GM23338 (cell line): ENCODE results near the gene CD300A. TPM values are rescaled to one million over a fixed set of nuclear protein-coding genes. Genes with fewer than 3 reads are reported as not detected.

Experiments used
- ATAC-seq: fragments of 200-7000 bp; cut with Tn5 transposase; 3 replicates; pipeline ENCODE4 v1.9.1; 2020
- DNase-seq: peaks from one replicate; pipeline ENCODE4 v3.0.0-alpha.2; 2015; ENCODE audit warnings: low spot score
- H2AFZ ChIP-seq: fragments of 200-600 bp; sonication (generic); 2 replicates; pipeline ENCODE4 v1.8.0; 2016; ENCODE audit warnings: antibody characterized with exemption, mild to moderate bottlenecking, moderate library complexity
- H3F3A ChIP-seq: fragments of 200-600 bp; sonication (generic); replicated peaks from 2 replicates; pipeline ENCODE4 v1.8.0; 2017; ENCODE audit warnings: antibody characterized with exemption, mixed run types, low read depth
- H3K27ac ChIP-seq: fragments of 200-600 bp; sonication (generic); 2 replicates; pipeline ENCODE4 v1.6.1; 2016; ENCODE audit warnings: low read depth
- H3K27me3 ChIP-seq: fragments of 200-600 bp; sonication (generic); 2 replicates; pipeline ENCODE4 v1.8.0; 2016; ENCODE audit warnings: mild to moderate bottlenecking, mixed run types, moderate library complexity; ENCODE audit not compliant: insufficient read depth
- H3K36me3 ChIP-seq: fragments of 200-600 bp; sonication (generic); 2 replicates; pipeline ENCODE4 v1.8.0; 2016; ENCODE audit warnings: mild to moderate bottlenecking; ENCODE audit not compliant: insufficient read depth
- H3K4me1 ChIP-seq: fragments of 200-600 bp; sonication (generic); 2 replicates; pipeline ENCODE4 v1.8.0; 2016; ENCODE audit warnings: mild to moderate bottlenecking, moderate library complexity; ENCODE audit not compliant: insufficient read depth
- H3K4me2 ChIP-seq: fragments of 200-600 bp; sonication (generic); 2 replicates; pipeline ENCODE4 v1.7.1; 2017; ENCODE audit warnings: mixed run types
- H3K4me3 ChIP-seq: fragments of 200-600 bp; sonication (generic); 2 replicates; pipeline ENCODE4 v1.6.1; 2016; ENCODE audit warnings: mixed run types
- H3K79me2 ChIP-seq: fragments of 200-600 bp; sonication (generic); replicated peaks from 2 replicates; pipeline ENCODE4 v1.8.0; 2017; ENCODE audit warnings: mild to moderate bottlenecking; ENCODE audit not compliant: insufficient read depth
- H3K9me2 ChIP-seq: fragments of 200-600 bp; sonication (generic); 2 replicates; pipeline ENCODE4 v1.8.0; 2017; ENCODE audit not compliant: insufficient read depth
- H4K20me1 ChIP-seq: fragments of 200-600 bp; sonication (generic); replicated peaks from 2 replicates; pipeline ENCODE4 v1.8.0; 2017; ENCODE audit warnings: mild to moderate bottlenecking; ENCODE audit not compliant: insufficient read depth
- H3K27ac Mint-ChIP-seq: 2 replicates; pipeline ENCODE4 v1.8.0; 2020; ENCODE audit warnings: inconsistent platforms, mild to moderate bottlenecking, moderate library complexity, mixed read lengths
- H3K27me3 Mint-ChIP-seq: 3 replicates; pipeline ENCODE4 v1.8.0; 2022; ENCODE audit warnings: low read depth, mild to moderate bottlenecking, moderate library complexity, mixed read lengths, inconsistent platforms; ENCODE audit not compliant: insufficient read depth, poor library complexity
- H3K36me3 Mint-ChIP-seq: 3 replicates; pipeline ENCODE4 v1.8.0; 2021; ENCODE audit warnings: low read depth, mild to moderate bottlenecking, inconsistent platforms, moderate library complexity, mixed read lengths
- H3K4me1 Mint-ChIP-seq: 3 replicates; pipeline ENCODE4 v1.8.0; 2020; ENCODE audit warnings: mild to moderate bottlenecking, inconsistent platforms, mixed read lengths
- H3K4me3 Mint-ChIP-seq: 3 replicates; pipeline ENCODE4 v1.8.0; 2021; ENCODE audit warnings: moderate library complexity, mild to moderate bottlenecking, inconsistent platforms, mixed read lengths
- H3K9me3 Mint-ChIP-seq: 3 replicates; pipeline ENCODE4 v1.8.0; 2020; ENCODE audit warnings: moderate library complexity, mild to moderate bottlenecking, inconsistent platforms, mixed read lengths
- CREB1 ChIP-seq: fragments of 250-450 bp; sonication (Bioruptor Pico); IDR thresholded peaks from 2 replicates; pipeline ENCODE4 v1.5.0; 2020; ENCODE audit warnings: low read depth, mild to moderate bottlenecking, moderate library complexity
- EZH2 ChIP-seq: fragments of 200-600 bp; sonication (generic); IDR thresholded peaks from one replicate; pipeline ENCODE4 v1.8.0; 2017; ENCODE audit warnings: antibody characterized with exemption, mild to moderate bottlenecking, low read depth; ENCODE audit not compliant: unreplicated experiment
- EZH2phosphoT487 ChIP-seq: fragments of 200-600 bp; sonication (generic); IDR thresholded peaks from one replicate; pipeline ENCODE4 v1.8.1; 2018; ENCODE audit warnings: antibody characterized with exemption; ENCODE audit not compliant: unreplicated experiment
- JUNB ChIP-seq: IDR thresholded peaks from one replicate; pipeline ENCODE4 v1.6.1; 2016; ENCODE audit warnings: antibody characterized with exemption; ENCODE audit not compliant: unreplicated experiment
- NANOG ChIP-seq: IDR thresholded peaks from 2 replicates; pipeline ENCODE4 v1.6.1; 2016; ENCODE audit warnings: antibody characterized with exemption, borderline replicate concordance
- POLR2AphosphoS5 ChIP-seq: IDR thresholded peaks from 2 replicates; pipeline ENCODE4 v1.6.1; 2016; ENCODE audit warnings: antibody characterized with exemption, low read depth
- STAT1 ChIP-seq: IDR thresholded peaks from one replicate; pipeline ENCODE4 v1.6.1; 2016; ENCODE audit warnings: antibody characterized with exemption; ENCODE audit not compliant: unreplicated experiment
- ZNF114 ChIP-seq: fragments of 250-450 bp; sonication (Bioruptor Pico); IDR thresholded peaks from 2 replicates; pipeline ENCODE4 v1.5.0; 2020; ENCODE audit warnings: mild to moderate bottlenecking, moderate library complexity
- polyA plus RNA-seq: library from polyadenylated mRNA; unstranded; fragments of >200 nt; fragmentation: Nextera tagmentation; extraction: Ambion mirVana; gene quantifications from 2 replicates; pipeline ENCODE4 v1.2.1, GENCODE V29; 2016
- total RNA-seq: library from RNA; depleted of rRNA; stranded (reverse); fragments of >200 nt; shearing (Covaris generic); gene quantifications from 2 replicates; pipeline ENCODE4 v1.2.3, GENCODE V29; 2014
- TF ChIP-seq, protein P1 (sequence below): IDR thresholded peaks from one replicate; pipeline ENCODE4 v1.6.1; 2018; ENCODE audit warnings: antibody characterized with exemption; ENCODE audit not compliant: unreplicated experiment
- TF ChIP-seq, protein P2 (sequence below): IDR thresholded peaks from 2 replicates; pipeline ENCODE4 v1.6.1; 2016; ENCODE audit warnings: antibody characterized with exemption

CD300A gene
- total and polyA plus RNA-seq, 2 experiments from 2014 or later, result 0.37 to 0.45 TPM

DNA sequence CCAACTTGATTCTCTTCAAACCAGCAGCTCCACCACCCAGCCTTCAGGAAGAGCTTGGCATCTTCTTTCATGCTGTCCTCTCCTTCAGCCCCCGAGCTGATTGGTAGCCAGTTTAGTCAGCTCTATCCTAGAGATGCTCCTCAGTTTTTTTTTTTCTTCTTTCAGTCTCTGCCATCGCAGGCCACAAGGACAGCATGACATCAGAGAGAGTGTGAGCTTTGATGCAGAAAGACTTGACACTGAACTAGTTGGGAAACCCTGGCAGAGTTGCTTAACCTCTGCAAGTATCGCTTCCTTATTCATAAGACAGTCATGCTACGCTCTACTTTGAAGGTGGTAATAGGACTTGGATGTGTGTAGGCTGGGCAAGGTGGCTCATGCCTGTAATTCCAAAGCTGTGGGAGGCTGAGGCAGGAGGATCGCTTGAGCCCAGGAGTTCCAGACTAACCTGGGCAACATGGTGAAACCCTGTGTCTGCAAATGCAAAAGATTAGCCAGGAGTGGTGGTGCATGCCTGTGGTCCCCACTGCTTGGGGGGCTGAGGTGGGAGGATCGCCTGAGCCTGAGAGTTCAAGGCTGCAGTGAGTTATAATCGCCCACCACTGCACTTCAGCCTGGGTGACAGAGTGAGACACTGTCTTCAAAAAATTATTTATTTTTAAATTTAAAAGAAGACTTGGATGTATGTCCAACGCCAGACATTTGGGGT, 62.2 kb downstream of the CD300A start:
- peaks cover 4% of the 10 kb centered on the region for H3K4me1 Mint-ChIP-seq
- Histone ChIP-seq H3F3A (no peaks in the 10 kb centered on the region), H3K27me3 (no peaks in the 10 kb centered on the region), H3K36me3 (no peaks in the 10 kb centered on the region), H3K9me2 (no peaks in the 10 kb centered on the region), H2AFZ (no peak overlapping the region), H3K4me1 (no peaks in the 10 kb centered on the region), H4K20me1 (no peaks in the 10 kb centered on the region), H3K27ac (no peak overlapping the region), H3K4me2 (no peak overlapping the region), H3K79me2 (no peaks in the 10 kb centered on the region), H3K4me3 (no peak overlapping the region)
- H3K27me3 Mint-ChIP-seq, result peaks cover 10% of the 10 kb centered on the region
- H3K4me3 Mint-ChIP-seq, result no peak overlapping the region
- TF ChIP-seq CREB1 (CRISPR knock-in tag), result no peak
- no peak for TF ChIP-seq EZH2
- no peak for TF ChIP-seq POLR2AphosphoS5
- TF ChIP-seq EZH2phosphoT487, result no peak
- no peak for TF ChIP-seq JUNB
- TF ChIP-seq, protein P1, sequence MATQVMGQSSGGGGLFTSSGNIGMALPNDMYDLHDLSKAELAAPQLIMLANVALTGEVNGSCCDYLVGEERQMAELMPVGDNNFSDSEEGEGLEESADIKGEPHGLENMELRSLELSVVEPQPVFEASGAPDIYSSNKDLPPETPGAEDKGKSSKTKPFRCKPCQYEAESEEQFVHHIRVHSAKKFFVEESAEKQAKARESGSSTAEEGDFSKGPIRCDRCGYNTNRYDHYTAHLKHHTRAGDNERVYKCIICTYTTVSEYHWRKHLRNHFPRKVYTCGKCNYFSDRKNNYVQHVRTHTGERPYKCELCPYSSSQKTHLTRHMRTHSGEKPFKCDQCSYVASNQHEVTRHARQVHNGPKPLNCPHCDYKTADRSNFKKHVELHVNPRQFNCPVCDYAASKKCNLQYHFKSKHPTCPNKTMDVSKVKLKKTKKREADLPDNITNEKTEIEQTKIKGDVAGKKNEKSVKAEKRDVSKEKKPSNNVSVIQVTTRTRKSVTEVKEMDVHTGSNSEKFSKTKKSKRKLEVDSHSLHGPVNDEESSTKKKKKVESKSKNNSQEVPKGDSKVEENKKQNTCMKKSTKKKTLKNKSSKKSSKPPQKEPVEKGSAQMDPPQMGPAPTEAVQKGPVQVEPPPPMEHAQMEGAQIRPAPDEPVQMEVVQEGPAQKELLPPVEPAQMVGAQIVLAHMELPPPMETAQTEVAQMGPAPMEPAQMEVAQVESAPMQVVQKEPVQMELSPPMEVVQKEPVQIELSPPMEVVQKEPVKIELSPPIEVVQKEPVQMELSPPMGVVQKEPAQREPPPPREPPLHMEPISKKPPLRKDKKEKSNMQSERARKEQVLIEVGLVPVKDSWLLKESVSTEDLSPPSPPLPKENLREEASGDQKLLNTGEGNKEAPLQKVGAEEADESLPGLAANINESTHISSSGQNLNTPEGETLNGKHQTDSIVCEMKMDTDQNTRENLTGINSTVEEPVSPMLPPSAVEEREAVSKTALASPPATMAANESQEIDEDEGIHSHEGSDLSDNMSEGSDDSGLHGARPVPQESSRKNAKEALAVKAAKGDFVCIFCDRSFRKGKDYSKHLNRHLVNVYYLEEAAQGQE, result no peak
- no peak for TF ChIP-seq NANOG
- TF ChIP-seq STAT1, result no peak
- TF ChIP-seq, protein P2, sequence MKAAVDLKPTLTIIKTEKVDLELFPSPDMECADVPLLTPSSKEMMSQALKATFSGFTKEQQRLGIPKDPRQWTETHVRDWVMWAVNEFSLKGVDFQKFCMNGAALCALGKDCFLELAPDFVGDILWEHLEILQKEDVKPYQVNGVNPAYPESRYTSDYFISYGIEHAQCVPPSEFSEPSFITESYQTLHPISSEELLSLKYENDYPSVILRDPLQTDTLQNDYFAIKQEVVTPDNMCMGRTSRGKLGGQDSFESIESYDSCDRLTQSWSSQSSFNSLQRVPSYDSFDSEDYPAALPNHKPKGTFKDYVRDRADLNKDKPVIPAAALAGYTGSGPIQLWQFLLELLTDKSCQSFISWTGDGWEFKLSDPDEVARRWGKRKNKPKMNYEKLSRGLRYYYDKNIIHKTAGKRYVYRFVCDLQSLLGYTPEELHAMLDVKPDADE, result no peak
- TF ChIP-seq ZNF114 (CRISPR knock-in tag), result no peak
- no peak for ATAC-seq
- H3K36me3 Mint-ChIP-seq, result no peaks in the 10 kb centered on the region
- no peak overlapping the region for H3K27ac Mint-ChIP-seq
- peaks cover 11% of the 10 kb centered on the region for H3K9me3 Mint-ChIP-seq
- no peak for DNase-seq

DNA sequence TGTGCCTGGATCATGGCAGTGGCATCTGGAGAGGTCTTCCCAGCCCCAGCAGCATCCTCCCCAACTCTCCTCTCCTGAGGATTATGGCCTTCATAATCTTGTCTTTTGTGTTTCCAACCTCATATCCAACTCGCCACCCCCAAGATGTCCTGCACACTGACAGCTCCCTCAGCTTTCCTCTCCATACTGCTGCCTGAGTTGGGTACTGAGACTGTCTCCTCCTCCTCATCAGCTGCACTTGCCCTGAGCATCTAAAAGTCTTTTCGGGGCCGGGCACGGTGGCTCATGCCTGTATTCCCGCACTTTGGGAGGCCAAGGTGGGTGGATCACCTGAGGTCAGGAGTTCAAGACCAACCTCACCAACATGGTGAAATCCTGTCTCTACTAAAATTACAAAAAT, 62.8 kb downstream of the CD300A start:
- DNase-seq (no peak), ATAC-seq (no peak)
- peaks cover 7% of the 10 kb centered on the region for H3K9me3 Mint-ChIP-seq
- H2AFZ ChIP-seq, result no peak overlapping the region
- no peak overlapping the region for H3K4me3 ChIP-seq
- no peaks in the 10 kb centered on the region for H3K27me3 ChIP-seq
- peaks cover 10% of the 10 kb centered on the region for H3K27me3 Mint-ChIP-seq
- H3K36me3 ChIP-seq, result no peaks in the 10 kb centered on the region
- no peak overlapping the region for H3K27ac Mint-ChIP-seq
- no peak overlapping the region for H3K4me3 Mint-ChIP-seq
- no peaks in the 10 kb centered on the region for H4K20me1 ChIP-seq
- no peaks in the 10 kb centered on the region for H3F3A ChIP-seq
- peaks cover 4% of the 10 kb centered on the region for H3K4me1 Mint-ChIP-seq
- no peak overlapping the region for H3K4me2 ChIP-seq
- H3K27ac ChIP-seq, result no peak overlapping the region
- no peaks in the 10 kb centered on the region for H3K36me3 Mint-ChIP-seq
- H3K4me1 ChIP-seq, result no peaks in the 10 kb centered on the region
- no peaks in the 10 kb centered on the region for H3K9me2 ChIP-seq
- H3K79me2 ChIP-seq, result no peaks in the 10 kb centered on the region
- TF ChIP-seq, protein P1, result no peak
